Coronary artery (tissue), 2 donors: ENCODE results near the gene RPAIN.
"Not testable (repeated sequence)": the region's sequence is repeated elsewhere in the genome, so short reads cannot be mapped to it uniquely, and the experiment has no call there.

Experiments used
- DNase-seq: peaks from one replicate; pipeline ENCODE4 v3.0.0-alpha.2; 2017; ENCODE audit warnings: low spot score
- H3K27ac ChIP-seq, 2 donors: fragments of 200-600 bp; sonication (generic); one replicate each; pipeline ENCODE4 v1.5.1; 2016 to 2019
- H3K4me3 ChIP-seq: fragments of 200-600 bp; sonication (generic); 2 replicates; pipeline ENCODE4 v1.5.1; 2016; ENCODE audit warnings: mild to moderate bottlenecking, moderate library complexity
- CTCF ChIP-seq: fragments of 200-600 bp; sonication (generic); IDR thresholded peaks from one replicate; pipeline ENCODE4 v1.5.1; 2019; ENCODE audit warnings: antibody characterized with exemption

Gene RPAIN

GRCh38 chr17:5429191-5429887, 9.4 kb downstream of the RPAIN start:
- Histone ChIP-seq H3K4me3 (no peak overlapping the region), H3K27ac (no peak overlapping the region)
- DNase-seq = no peak
- TF ChIP-seq CTCF = no peak

- DNase-seq = no peak
- no peak for TF ChIP-seq CTCF
- Histone ChIP-seq H3K27ac (no peak overlapping the region), H3K4me3 (no peak overlapping the region)
These were observed 10.5 kb downstream of the RPAIN start for GRCh38 chr17:5430413-5430999.

DNA sequence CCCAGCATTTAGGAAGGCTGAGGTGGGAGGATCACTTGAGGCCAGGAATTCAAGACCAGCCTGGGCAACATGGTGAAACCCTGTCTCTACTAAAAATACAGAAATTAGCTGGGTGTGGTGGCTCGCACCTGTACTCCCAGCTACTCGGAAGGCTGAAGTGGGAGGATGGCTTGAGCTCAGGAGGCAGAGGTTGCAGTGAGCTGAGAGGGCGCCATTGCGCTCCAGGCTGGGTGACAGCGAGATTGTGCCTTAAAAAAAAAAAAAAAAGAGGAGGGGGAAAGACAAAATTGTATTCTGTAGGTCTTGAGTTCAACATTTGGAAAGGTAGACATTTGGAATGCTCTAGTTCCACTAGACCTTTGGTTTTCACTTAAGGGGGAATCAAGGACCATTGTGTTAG, 11.3 kb downstream of the RPAIN start:
- DNase-seq, H3K27ac ChIP-seq, H3K4me3 ChIP-seq: not testable (repeated sequence)

GRCh38 chr17:5431949-5432556, 12.1 kb downstream of the RPAIN start:
- no peak for TF ChIP-seq CTCF
- no peak overlapping the region for H3K27ac ChIP-seq
- no peak overlapping the region for H3K4me3 ChIP-seq
- DNase-seq = no peak

DNA sequence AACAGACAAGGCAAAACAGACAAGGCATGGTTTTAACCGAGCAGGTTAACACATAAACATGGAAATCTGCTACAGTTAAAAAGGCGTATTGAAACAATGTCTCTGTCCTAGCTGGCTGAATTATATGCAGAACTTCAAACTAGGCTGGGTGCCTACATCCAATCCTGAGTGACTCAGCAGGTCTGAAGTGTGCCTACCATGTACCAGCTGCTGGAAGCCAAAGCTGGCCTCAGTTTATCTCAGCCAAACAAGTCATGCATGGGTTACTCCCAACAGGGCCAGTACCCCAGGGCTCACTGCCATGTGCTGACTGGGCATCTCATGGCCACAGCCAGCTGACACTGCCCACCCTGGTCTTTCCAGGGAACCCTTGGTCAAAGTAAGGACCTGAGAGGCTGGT, 15.0 kb downstream of the RPAIN start:
- no peak for DNase-seq
- no peak overlapping the region for H3K4me3 ChIP-seq
- no peak for TF ChIP-seq CTCF
- H3K27ac ChIP-seq = no peak overlapping the region

DNA sequence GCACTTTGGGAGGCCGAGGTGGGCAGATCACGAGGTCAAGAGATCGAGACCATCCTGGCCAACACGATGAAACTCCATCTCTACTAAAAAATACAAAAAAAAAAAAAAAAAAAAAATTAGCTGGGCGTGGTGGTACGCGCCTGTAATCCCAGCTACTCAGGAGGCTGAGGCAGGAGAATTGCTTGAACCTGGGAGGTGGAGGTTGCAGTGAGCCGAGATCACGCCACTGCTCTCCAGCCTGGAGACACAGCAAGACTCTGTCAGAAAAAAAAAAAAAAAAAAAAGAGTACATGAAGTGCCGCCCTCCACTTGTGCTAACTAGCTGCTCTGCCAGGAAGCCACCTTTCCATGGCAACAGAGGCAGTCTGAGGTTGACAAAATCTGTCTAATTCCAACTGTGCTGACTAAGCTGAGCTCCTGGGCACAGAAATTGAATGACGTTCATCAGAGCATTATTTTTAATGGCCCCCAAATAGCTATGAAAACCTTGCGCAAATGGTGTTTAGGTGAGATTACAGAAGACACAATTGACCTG, 15.9 kb downstream of the RPAIN start:
- not testable (repeated sequence) for H3K27ac ChIP-seq, H3K4me3 ChIP-seq, DNase-seq

DNA sequence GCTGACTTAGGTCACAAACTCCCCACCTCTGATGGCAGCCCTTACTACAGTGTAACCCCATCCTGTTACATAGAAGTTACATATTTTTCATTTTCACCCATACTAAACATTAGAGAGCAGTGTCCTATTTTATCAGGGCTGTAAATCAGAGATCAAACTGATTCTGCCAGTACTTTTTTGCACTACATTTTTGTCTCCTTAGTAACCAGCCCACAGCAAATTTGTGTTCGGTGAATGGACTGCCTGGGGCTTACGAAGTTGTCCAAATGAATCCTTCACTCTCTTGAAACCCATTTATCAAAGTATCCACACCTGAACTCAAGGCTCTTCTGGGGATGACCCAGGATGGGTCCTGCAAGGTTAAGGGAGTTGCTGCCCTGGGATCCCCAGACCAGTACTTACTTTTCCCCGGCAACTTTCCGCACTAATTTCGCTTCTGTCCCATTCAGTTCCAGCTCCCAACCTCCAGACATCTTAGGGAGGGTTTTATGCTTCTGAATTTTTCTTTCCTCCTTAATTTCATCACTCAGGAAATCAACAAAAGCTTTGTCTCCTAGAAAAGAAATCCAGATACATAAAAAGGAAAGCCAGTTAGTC, 17.8 kb downstream of the RPAIN start:
- DNase-seq = no peak
- Histone ChIP-seq H3K27ac (no peak overlapping the region), H3K4me3 (peak overlapping the region; percentile 85)
- no peak for TF ChIP-seq CTCF
